Smooth muscle cell of the pulmonary artery (primary cell): ENCODE measurements around the gene AKT1S1. TPM values are rescaled to one million over a fixed set of nuclear protein-coding genes. Genes with fewer than 3 reads are reported as not detected.

ENCODE experiments used
- total RNA-seq: library from RNA; depleted of rRNA; stranded (reverse); fragments of >200 nt; gene quantifications from 2 replicates; pipeline ENCODE4 v1.2.3, GENCODE V29; 2014

The AKT1S1 gene
- 14.1 and 14.3 TPM in 2 replicates for total RNA-seq

DNA sequence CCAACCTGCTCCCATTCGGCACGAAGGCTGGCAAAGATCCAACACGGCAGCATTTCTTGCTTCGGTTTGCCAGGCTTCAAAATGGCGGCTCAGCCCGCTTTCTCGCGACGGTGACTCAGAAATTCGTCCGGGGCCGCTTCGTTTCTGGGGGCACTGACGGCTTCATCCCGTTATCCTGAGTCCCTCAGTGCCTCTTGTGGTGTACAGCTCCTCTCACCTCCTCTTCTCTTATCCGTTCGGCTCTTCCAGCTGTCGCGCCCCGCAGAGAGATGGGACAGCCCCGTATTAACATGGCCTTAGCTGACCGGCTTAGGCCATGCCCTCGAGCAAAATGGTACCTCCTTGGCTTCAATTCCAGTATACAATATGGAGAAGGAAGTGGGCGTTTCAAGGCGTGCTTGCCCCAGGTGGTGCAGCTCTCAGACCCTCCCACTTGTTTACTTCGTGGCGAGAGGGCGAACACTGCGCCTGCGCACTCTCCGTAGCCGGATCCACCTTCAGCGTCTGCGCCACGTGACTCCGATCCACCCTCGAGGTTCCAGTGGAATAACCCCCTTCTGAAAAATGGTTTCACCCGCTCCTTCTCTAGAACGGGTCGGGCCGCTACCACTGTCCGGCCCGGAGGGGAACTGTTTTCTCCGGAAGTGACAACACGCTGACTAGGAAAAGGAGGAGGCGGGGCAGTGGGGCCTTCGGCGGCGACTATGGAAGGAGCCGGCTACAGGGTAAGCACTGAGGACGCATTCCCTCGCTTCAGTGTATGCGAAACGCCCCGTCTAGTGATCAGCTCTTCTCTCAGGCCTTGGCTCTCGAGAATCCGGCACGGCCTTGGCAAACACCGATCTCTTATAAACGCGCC lies at the start of gene AKT1S1, which contains the start of gene TBC1D17:
Gene AKT1S1, minus strand, starts transcription at position 336 of the 859 bp plus-strand sequence. CDS start 4,060 bp downstream, outside the sequence.
Gene TBC1D17, plus strand, starts transcription at position 683 of the 859 bp plus-strand sequence. Its CDS starts 22 bp downstream, at position 705.

DNA sequence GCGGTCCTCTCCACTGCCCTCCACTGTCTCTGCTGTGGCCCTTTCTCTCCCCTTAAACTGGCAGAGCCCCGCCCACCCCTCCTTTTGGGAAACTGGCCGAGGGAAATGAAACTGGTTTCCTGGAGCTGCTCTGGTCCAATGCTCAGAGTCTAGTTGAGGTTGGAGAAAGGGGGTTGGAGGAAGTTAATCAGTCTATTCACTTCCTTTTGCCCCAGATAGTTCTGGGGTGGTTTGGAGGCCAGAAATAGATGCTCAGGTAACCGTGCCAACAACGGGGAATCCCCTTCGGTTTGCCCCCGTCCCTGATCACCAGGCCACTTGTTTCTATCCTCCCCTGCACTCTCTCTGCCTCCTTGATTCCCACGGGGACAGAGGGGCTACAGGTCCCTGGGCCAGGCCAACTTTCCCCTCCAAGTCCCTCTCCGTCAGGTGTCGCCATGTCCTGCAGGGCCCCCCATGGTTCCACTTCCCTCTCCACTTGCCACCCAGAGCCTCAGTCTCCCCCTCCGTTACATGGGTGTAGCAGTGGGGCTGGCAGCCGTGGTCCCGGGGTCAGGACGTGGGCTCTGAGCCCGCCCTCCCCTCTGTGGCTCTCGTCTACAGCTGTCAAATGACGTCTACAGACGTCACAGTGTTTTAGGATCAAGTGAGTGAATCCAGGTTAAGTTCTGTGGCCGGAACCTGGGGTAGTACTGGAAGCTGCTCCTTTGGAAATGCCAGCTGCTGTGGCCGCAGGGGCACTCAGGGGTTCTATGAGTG lies 19.9 kb upstream of the AKT1S1 start, which contains the start of gene IL4I1:
Gene IL4I1, minus strand, starts transcription at position 25 of the 759 bp plus-strand sequence. CDS start 727 bp downstream, outside the sequence.

DNA sequence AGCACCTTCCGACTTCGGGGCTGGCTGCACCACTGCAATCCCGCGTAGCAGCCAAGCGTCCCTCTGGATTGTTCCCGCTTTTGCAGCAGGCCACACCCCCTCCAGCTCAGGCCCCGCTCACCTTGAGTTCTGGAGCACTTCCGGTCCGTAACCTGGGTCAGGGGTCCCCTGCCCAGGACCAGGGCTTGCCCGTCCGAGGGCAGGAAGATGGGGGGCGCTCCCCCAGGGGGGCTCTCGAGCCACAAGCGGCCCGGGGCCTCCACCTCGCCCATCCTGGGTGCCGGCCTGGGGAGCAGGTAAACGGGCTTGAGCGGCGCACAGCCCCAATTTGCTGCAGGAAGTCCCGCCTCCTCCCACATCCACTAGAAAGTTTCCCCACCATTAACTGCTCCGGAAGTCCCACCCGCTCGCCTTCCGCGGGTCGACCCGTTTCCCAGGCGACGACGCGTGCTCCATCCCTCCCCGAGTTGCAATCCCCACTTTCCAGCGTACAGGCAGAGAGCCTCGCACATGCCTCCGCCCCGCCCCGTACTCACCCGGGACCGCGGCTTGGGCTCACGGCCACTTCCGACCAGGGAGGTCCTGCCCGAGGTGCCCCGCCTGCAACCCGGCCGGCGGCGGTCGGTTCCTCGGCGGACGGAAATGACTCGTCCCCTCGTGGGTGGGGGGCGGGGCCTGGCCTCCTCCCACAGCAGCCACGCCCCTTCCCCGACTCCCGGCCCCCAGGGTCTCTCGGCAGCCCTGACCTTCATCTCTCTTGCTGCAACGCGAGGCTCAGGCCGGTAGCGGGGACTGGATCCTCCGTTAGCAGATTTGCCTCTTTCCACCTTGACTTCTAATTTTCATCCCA lies 10.0 kb downstream of the AKT1S1 start, which contains the start of gene PNKP:
Gene PNKP, minus strand, starts transcription at position 644 of the 850 bp plus-strand sequence. Its CDS starts 372 bp downstream, at position 272.

DNA sequence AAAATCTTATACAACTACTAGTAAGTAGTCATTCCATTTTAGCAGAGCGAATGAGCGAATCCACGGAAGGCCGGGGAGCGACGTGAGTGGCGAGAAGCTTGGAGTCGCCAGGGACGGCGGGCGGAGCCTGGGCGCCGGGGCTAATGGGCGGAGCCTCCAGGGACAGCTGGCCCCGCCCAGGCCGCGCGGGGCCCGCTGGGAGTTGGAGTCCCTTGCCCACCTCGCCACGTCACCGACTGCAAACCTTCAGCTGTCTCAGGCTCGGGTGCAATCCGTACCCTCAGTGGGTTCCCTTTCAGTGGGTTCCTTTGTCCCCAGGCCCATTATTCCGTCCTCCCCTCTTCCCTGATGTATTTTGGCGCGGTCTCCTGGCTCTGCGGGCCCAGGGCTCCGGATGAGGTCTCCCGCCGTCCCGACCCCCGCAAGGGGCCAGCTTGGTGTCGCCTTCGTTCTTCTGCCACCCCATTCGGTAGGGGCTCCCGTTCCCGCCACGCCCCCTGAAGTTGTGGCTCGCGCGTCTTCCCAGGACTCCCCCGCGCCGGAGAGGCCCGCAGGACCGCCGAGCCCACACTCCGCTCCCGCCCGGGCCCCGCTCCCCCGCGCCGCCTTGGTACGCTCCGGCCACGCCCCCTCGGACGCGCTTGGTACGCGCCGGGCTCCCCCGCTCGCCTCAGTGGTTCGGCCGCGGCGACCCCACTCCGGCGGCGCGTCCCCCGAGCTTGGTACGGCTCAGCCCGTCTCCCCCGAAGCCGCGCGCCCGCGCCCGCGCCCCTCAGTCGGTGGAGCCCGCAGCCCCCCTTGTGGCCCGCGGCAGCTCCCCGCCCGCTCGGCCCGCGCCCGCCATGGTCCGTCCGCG lies 26.4 kb downstream of the AKT1S1 start, which contains the start of gene PTOV1:
Gene PTOV1, plus strand, starts transcription at position 673 of the 856 bp plus-strand sequence.

Other genes with a start within 250 kb of the AKT1S1 start
- 82.1 and 88.7 TPM in 2 replicates for gene RRAS, start 237.2 kb downstream of the AKT1S1 start, total RNA-seq
- 22.7 and 30.5 TPM in 2 replicates for gene SCAF1, start 235.1 kb downstream of the AKT1S1 start, total RNA-seq
- 64.3 and 68.0 TPM in 2 replicates for gene IRF3, start 211.5 kb downstream of the AKT1S1 start, total RNA-seq
- gene BCL2L12, start 211.4 kb downstream of the AKT1S1 start, total RNA-seq: 2.7 TPM in 2 replicates
- gene PRMT1, start 200.1 kb downstream of the AKT1S1 start, total RNA-seq: 205 and 248 TPM in 2 replicates
- gene ADM5, start 187.8 kb downstream of the AKT1S1 start, total RNA-seq: 0.36 and 0.52 TPM in 2 replicates
- gene CPT1C, start 186.2 kb downstream of the AKT1S1 start, total RNA-seq: 24.3 and 29.3 TPM in 2 replicates
- gene TSKS, start 114.0 kb downstream of the AKT1S1 start, total RNA-seq: 0.52 TPM in 1 of 2 replicates, not detected in the other
- gene AP2A1, start 110.4 kb downstream of the AKT1S1 start, total RNA-seq: 145 and 148 TPM in 2 replicates
- 21.3 and 30.7 TPM in 2 replicates for gene FUZ, start 64.1 kb downstream of the AKT1S1 start, total RNA-seq
- gene MED25, start 59.1 kb downstream of the AKT1S1 start, total RNA-seq: 21.0 and 23.4 TPM in 2 replicates
- gene PTOV1, start 26.2 kb downstream of the AKT1S1 start, total RNA-seq: 78.2 and 83.5 TPM in 2 replicates
- gene PNKP, start 9.8 kb downstream of the AKT1S1 start, total RNA-seq: 28.7 and 45.7 TPM in 2 replicates
- 18.6 and 22.7 TPM in 2 replicates for gene TBC1D17, start 347 bp upstream of the AKT1S1 start, total RNA-seq
- 0.13 and 0.23 TPM in 2 replicates for gene IL4I1, start 19.5 kb upstream of the AKT1S1 start, total RNA-seq
- 5.3 and 6.3 TPM in 2 replicates for gene ATF5, start 51.9 kb upstream of the AKT1S1 start, total RNA-seq
- 22.2 and 29.3 TPM in 2 replicates for gene NUP62, start 52.1 kb upstream of the AKT1S1 start, total RNA-seq
- not detected in 2 replicates for gene SIGLEC11, start 83.8 kb upstream of the AKT1S1 start, total RNA-seq
- gene VRK3, start 148.0 kb upstream of the AKT1S1 start, total RNA-seq: 20.4 and 22.8 TPM in 2 replicates
- 4.9 and 8.5 TPM in 2 replicates for gene ZNF473, start 148.7 kb upstream of the AKT1S1 start, total RNA-seq